ENCODE data around the gene NEK1.

GRCh38 chr4:169658975-169659715, 46.8 kb upstream of the NEK1 start:
- no peak for TF ChIP-seq POLR2AphosphoS5 (IDR thresholded peaks at IDR 0.05; ENCODE audit: low read depth, low read length)
- no peak for TF ChIP-seq POLR2A (IDR thresholded peaks at IDR 0.05; ENCODE audit: low read depth, low read length)
- no peak for TF ChIP-seq TAF1 (IDR thresholded peaks at IDR 0.05; ENCODE audit: low read depth, low read length)
- no peak for TF ChIP-seq POU2F2 (IDR thresholded peaks at IDR 0.05; ENCODE audit: low read depth, low read length)
- no peak for TF ChIP-seq SPI1 (IDR thresholded peaks at IDR 0.05; ENCODE audit: low read depth, low read length)
- TF ChIP-seq PAX5 (IDR thresholded peaks at IDR 0.05; ENCODE audit: insufficient read depth, low read length, severe bottlenecking): no peak

Measured in GM12891 (cell line).